ENCODE results near the gene TNIK.
A peak's percentile ranks its signal among the peaks of the same experiment; 100 is the strongest.

TNIK gene

DNA sequence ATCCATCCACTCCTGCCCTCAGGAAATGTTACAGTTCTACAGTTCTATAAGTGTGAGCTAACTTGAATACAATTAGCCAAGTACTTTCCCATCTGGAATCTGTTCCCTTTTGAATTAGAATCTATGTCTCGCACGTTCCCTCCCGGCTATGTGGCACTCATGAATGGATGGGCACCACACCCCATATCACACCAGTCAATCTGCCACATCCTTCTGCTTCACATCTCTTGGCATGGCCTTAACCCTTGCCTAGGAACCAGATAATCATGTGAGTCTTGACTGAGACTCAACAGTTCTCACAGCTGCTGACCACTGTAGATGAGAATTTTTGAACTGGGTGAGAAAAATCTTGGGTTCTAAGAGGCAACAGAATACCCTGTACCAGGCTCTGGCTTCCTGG lies 180.2 kb downstream of the TNIK start:
- ATAC-seq (no peak), DNase-seq (no peak)

DNA sequence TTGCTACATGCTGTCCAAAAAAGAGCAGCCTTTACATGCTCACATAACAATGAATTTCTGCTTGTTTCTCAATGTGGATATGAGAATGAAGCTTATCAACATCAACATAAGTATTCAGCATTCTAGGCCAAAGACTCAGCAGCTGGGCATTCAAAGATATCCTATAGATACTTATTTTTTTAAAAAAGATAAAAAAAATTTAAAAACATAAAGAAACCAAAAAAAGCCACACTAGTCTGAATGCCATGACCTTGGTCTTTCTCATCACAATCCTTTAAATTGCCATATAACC lies 182.0 kb downstream of the TNIK start:
- ATAC-seq (no peak), DNase-seq (no peak)

DNA sequence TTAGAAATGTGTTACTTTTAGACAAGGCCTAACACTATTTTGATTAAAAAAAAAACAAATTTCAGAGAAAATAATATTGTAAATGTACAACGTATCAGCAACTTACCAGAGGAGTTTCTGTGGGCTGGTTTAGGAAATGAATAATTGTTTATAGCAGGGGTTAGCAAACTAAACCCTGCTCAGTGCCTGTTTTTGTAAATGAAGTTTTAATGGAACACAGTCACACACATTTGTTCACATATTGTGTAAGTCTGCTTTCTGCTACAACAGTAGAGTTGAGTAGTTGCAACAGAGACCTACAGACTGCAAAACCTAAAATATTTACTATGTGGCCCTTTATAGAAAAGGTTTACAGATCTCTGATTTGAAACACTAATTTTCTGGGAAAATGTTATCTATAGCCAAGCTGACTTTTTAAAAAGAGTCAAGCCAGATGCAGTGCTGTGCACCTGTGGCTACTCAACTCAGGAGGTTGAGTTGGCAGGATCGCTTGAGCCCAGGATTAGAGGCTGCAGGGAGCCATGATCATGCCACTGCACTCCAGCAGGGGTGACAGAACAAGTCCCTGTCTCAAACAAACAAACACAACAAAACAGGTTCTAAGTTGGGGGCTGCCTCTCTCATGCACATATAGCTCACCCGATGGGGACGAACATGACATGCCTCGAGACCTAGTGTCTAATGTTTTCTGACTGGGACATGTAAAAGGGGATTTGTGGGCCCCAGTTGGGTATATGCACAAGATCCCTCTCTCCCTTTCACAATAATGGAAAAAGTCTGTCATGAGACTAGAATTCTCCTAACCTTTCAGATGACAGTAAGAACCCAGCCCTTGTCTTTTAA lies 182.5 kb downstream of the TNIK start:
- DNase-seq, result no peak
- ATAC-seq, result peak; percentile 78

DNA sequence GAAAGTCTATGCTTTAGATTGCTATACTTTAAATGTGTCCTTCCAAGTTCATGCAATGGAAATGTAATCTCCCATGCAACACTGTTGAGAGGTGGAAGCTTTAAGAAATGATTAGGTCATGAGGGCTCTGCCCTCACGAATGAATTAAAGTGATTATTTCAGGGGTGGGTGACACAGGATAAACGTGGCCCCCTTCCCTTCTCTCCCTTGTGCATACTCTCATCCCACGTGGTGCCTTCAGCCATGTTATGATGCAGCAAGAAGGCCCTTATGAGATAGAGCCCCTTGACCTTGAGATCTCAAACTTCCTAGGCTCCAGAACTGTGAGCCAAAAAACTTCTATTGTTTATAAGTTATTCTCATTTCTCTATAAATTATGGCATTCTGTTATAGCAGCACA lies 183.3 kb downstream of the TNIK start:
- DNase-seq (no peak), ATAC-seq (no peak)

DNA sequence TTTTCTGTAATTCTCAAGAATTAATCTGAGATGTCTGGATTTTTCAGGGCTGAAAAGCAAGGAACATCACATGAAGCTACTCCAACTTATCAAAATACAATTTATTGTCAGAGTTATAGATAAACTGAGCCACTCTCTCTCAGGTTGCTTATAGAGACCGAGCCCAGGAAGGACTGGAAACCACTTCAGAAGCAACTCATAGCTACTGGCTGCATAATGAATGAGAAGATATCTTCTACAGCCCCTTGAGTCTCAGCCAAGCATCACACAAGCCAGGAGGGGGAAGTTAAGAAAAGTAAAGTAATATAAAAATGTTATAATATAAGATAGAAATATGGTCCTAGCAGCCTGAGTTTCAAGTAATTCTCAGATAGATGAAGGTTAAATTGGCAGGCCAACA lies 186.0 kb downstream of the TNIK start:
- ATAC-seq (no peak), DNase-seq (no peak)

DNA sequence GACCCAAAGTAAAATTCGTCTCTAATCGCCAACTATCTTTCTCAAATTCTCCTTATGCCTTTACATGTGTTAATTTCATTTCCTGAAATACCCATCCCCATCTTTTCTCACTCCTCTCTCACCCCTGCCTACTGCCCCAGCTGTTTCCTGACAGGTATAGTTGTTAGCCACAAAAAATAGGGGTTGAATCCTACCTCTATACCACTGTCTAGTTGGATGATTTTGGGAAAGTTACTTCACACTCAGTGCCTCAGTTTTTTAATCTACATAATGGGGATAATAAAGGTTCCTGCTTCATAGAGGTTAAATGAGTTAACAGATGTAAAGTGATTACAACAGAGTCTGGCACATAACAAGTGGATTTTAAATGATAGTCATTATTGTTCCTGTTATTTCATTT lies 189.7 kb downstream of the TNIK start:
- DNase-seq (no peak), ATAC-seq (no peak)

DNA sequence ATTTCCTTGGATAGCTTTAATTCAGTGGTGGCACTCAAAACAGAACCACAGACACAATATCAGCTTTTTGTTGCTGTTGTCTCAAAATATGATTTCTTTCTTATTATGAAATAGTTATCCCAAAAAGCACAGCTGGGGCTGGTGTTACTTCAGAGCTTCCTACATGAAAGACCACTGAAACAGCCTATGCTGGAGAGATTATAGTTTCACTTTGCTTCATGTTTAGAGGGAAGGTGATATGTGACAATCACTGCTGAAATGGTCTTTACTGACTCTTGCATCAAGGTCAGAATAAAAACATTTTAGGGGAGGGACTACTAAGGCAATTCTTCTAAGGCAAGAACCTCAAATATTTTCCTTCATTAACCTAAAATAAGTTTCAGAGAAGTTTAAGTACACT lies 190.7 kb downstream of the TNIK start:
- no peak for DNase-seq
- peak; percentile 64 for ATAC-seq

DNA sequence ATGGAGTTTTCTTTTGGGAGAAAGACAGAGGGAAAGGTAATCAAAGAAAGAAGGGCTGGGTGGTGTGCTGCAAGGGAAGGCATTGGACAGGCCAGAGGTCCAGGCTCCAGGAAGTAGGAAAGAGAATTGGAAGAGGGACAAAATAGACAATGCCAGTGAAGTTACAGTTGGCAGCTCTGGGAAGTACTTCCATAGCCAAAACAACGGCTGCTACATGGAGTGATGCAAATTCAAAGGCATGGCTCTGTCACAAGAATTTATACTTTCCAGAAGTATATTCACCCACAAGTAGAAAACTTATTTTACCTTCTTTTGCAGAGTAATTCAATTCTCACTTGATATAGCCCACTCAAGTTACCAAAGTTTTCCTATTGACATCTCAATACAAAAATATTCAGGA lies 191.5 kb downstream of the TNIK start:
- no peak for ATAC-seq
- DNase-seq, result no peak

DNA sequence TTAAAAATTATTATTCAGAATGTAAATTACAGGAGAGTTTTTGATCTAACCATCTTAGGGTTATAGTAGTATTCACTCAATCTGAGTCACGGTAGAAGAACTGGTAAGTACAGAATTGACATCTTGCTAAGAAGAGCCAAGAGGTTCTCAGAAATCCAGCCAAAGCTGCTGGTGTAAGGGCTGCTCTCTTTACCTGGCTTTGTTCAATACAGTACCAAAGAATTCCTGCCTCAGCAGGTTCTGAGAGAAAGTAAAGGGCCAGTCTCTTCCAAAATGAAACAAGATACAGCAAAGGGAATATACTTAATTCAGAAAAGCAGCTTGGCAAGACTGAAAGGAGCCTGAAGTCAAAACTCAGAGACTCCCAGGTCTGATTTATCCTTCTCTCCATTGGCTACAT lies 193.1 kb downstream of the TNIK start:
- DNase-seq (no peak), ATAC-seq (peak; percentile 81)

DNA sequence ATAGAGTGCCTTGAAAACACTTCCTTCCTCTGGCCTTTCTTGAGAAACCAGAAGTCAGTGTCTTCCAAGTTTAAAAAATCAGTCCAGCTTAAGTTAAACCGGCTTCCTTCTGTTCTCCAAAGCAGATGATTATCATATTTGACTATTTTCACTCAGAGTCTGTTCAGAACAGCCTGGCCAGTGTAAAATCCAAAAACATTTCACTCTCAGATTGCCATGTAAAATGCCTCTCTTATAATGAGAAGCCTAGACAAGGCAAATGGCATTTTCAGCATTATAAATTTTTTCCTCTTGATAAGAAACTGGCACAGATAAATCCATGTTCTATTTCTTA lies 193.5 kb downstream of the TNIK start:
- ATAC-seq, result no peak
- DNase-seq, result no peak

DNA sequence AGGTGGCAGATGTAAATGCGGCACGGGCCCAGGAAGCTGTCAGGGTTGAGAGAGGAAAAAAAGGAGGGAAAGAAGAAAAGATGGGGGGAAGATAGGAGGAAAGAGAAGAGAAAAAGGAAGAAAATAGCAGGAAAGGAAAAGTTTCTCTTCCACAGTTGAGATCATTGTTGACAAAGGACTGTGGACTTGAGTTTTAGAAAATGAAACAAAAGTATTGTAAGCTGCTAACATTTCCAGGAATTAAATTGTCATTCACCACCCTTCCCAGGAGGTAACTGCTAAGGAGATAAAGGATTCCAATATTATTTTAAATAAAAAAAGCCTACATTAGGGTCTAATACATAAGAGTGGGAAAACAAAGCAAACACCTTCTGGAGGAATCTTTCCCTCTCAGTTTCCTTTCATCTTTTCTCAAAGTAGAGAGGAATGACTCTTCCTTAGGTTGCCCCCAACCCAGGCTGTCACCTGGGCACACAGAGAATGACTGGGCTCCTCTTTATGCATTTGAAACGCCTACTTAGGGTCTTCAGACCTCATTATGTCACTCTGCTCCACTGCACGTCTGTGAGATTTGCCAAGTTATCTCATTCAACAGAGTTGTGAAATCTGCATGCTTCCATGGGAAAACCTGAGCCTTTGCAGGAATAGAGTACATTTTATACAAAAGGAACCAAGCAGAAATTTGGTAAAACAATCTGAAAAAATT lies 194.0 kb downstream of the TNIK start:
- DNase-seq (no peak), ATAC-seq (no peak)

DNA sequence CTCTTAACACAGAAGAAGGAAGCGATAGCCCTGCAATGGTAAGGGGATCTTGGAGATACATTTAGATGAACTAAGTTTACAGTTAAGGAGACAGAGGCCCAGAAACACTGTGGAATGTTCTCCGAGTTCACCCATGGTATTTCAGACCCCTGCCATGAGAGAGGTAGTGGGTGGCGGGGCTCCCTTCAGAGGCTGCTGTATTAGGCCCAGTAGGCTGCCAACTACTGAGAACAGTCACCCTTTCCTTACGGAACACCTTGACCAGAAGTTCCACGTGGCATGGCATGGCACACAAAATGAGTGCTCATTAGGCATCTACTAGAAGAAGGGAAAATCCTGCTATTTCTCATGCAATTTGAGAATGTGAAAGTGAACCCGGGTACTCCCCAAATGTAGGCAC lies 195.4 kb downstream of the TNIK start:
- DNase-seq, result no peak
- ATAC-seq, result no peak

DNA sequence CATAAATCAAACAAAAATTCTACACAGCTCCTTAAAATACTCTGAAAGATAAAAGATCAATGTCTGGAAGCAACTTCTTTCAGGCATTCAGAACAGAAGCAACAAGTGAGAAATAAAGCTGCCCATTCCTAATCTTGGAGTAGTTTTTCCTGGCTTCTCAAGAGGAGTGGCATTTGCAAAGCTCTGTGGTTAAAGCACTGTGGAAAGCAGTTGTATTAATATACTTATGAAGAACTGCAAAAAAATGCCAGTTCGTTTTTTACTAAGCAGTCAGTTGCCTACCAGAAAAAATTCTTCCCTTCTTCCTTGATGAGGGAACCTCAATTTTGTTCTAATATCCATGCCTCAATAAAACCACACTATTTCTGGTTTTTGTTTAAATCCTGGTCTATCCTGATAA lies 197.8 kb downstream of the TNIK start:
- no peak for ATAC-seq
- DNase-seq, result no peak

DNA sequence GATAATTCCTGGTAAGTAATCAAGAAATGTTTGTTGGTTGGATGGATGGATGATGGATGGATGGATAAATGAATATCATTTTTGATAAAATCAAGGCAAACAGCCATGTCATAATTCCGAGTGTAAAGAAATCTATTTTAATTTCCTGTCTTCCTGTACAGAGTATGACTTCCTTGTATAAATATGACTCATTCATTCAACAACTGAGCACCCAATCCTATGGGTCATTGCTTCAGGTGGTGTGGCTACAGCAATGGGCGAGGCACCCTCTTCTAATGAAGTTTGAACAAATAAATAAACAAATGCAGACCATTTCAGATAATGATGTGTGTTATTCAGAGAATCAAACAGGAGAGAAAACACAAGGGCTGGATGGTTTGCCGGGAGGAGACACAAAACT lies 198.7 kb downstream of the TNIK start:
- DNase-seq (no peak), ATAC-seq (no peak)

DNA sequence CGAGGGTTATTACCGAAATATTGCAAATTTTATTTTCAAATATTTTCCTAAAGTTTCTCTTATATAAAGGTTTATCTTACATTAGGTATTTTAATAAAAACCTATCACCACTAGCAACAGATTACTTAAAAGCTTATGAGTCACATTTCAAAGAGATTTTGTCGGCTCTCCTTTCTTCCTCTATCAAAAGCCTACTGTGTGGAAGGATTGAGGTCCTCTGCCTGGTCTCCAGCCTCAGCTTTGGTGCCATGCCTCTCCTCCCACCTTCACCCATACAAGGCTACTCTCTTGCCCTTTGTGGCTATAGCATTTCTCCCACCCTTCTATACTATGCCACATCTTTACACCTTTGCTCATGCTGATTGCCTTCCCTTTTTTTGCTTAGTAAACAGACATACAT lies 199.3 kb downstream of the TNIK start:
- no peak for ATAC-seq
- no peak for DNase-seq

DNA sequence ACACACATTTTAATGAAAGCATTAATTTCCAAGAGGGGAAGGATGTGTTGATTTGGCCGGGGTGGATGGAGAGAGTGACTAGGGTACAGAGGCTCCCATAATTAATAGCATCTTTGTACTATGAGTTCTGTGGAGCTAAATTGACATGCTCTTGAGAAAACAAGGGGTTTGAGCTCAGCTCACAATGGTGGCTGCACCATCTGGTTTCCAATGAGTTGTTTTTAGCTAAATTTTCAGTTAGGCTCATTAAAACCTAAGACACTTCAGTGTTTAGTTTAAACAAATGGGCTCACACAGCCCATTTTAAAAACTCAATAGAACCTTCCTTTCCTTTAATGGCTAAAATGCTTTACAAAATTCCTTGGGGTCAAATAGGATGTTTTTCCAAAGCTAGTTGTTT lies 199.7 kb downstream of the TNIK start:
- DNase-seq (no peak), ATAC-seq (no peak)

DNA sequence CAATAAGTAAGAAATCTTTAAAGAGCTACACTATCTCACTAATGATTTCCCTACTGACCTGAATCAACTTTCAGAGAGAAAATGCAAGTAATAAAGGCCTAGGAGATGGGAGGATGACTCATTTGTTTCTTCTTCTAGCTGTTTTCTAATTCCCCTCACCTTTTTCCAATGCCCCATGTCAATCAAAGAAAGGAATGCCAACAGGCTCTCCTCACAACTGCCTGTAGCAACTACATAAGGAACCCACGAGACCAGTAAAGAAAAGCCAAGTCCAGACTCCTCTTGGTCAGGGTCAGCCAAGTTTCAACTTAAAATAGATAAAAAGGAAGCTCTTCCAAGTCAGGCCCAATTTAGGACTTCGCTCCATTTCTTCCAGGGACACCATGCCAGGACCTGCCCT lies 201.9 kb downstream of the TNIK start:
- ATAC-seq (no peak), DNase-seq (no peak)

DNA sequence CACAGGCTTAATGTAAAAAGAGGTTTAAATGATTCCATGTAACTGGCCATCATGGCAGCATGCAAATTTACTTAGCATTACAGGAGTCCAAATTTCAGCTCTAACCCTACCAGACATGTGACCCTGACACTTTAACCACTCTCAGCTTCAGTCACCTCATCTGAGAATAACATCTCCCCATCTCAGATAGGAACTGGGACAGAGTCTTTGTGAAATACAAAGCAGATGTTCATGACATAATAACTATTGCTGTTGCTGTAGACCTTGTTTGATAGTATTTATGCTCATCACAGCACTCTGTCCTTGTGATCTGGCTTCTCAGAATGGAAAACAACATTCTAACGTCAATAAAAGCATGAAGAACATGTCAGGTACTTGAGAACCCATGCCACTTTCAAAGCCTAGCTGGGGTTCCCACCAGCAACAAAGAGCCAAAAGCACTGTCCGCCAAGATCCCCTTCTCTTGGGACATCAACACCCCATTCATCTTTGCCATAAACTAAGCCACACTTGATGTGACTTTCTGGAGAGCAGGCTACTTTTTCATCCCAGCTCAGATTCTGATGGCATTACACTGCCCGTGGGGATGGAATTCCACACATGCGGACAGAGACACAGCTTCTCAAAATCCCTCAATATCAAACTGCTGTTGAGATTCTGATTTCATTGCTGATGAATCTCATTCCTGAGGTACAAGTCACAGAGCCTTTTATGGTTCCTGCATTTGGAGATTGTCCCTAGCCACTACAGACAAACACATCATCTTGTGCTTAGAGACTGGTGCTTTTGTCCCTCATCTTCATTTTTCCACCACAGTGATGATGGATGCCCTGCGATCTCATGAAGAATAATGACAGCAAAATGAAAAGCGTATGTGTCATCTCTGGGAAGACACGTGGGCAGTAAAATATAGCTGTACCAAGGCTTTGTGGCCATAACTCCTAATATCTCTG lies 202.7 kb downstream of the TNIK start:
- ATAC-seq (no peak), DNase-seq (no peak)

DNA sequence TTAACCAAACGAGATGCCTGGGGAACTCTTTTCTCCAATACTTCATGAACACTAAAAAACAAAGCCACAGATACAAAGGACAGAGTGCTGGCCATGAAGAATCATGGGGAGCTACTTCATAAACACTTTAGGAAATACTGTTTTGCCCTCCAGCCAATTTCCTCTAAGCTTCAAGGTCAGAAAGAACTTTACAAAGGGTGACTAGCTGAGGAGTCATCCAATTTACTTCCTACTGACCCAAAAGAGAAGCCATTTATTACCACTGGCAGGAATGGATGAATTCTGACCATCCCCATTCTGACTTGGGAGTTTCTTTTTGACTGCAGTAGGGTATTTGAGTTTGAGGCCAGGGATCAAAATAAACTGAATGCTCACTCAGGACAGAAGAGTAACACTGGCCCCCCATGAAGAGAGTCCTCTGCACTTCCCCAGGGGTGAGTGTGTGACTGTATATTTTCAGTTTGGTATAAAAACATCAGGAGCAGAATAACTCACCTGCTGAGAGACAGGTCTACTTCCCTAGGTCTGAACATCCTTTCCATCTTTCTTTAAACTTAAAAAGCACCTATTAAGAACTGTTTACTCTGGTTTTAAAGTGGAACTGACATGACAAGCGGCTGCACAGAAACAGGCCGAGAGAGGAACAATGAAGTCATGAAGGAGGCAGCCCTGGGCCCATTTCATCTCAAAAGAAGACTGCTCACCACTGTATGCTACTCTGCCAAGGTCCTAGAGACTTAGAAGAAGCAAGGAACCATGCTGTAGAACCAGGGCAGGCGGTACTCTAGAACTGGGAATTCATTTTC lies 203.6 kb downstream of the TNIK start:
- ATAC-seq (no peak), DNase-seq (no peak)

DNA sequence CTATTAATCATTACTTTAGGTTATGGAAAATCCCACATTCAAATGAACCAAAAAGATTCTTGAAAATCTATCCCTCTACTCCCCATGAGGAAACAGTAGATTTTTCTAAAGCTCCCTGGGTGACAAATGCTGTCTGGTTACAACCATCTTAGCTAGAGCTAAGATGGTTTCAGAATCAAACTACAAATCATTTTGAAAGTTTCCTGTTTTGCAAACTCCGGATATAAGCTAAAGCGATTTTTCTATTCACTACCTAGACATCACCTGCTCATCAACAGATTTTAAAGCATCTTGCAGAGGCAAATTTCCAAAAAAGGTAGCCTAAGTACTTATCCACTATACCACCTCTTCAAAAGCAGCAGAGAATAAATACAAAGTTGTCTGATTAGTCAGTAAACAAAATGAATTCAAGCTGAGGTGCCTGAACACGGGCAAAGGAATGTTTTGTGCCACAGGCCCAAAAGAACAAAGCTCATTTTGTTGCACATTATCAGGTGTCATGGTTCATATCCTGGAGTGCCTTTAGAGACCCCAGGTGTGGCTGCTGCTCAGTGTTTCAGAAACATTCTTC lies 204.9 kb downstream of the TNIK start:
- no peak for DNase-seq
- peak; percentile 75 for ATAC-seq

DNA sequence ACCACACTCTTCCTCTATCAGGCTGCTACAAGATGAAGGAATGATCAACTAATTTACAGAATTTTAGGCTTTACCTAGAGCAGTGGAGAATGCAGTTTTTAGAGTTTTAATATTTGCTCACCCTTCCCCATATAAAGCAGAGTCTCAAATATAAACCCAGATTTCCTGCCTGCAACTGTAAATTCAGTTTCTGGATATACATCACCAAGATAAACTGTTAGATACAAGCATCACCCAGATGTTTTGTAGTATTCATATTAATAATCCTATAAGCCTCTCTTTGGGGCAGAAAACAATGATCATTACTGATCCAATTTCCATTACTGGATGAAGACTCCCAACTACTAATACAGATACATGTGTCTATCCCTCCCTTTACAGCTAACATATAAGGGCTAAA lies 205.9 kb downstream of the TNIK start:
- no peak for ATAC-seq
- no peak for DNase-seq

DNA sequence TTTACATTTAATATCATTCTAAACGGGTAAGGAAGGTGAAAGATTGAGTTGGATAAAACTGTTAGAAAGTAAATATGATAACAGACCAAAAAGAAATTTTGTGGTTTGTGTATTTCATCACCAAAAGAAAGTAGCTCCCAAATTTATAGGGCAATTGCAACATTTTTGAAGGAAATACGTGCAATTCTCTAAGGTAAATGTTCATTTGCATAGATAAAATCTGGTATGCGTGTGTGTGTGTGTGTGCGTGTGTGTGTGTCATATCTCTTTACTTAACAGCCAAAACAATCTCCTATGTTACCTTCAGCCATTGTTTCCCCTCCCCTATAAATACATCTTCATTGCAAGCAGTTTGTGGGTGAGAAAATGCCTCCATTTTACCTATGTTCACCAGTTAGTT lies 208.4 kb downstream of the TNIK start:
- DNase-seq (no peak), ATAC-seq (no peak)
